GM19023 (cell line): ENCODE results near the gene STK10.

Experiments
- ATAC-seq: cut with Tn5 transposase; IDR thresholded peaks from one replicate; pipeline ENCODE4 v1.9.1; 2021; ENCODE audit warnings: mild to moderate bottlenecking, moderate library complexity; ENCODE audit not compliant: unreplicated experiment

STK10 gene

DNA sequence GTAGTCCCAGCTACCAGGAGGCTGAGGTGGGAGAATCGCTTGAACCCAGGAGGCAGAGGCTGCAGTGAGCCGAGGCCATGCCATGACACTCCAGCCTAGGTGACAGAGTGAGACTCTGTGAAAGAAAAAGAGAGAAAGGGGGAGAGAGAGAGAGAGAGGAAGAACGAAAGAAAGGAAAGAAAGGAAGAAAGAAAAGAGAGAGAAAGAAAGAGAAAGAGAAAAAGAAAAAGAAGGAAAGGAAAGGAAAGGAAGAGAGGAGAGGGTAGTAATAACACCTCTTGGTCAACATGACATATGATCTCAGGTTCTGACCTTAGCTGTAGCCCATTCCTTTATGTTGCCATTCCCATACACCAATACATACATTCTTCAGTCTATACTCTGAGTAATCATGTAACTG is 195.7 kb downstream of the STK10 start:
- no peak for ATAC-seq
